Measurements from ENCODE around the gene SLC38A8. TPM values are rescaled to one million over a fixed set of nuclear protein-coding genes. Genes with fewer than 3 reads are reported as not detected.

SLC38A8 gene
- total RNA-seq, 3 donors from 2014 or later: not detected

GRCh38 chr16:84062734-84063640 lies 20.4 kb upstream of the SLC38A8 start:
- peaks cover 4% of the 10 kb centered on the region for H3K36me3 ChIP-seq (ENCODE audit: low read depth)
- peak; percentile 73 to 79 (median 78) for DNase-seq
- TF ChIP-seq CTCF (IDR thresholded peaks at IDR 0.05): peak; percentile 51
- intact Hi-C loops (cut with DNase I, micrococcal nuclease): loop anchor here (5.0 to 10.0 kb wide), 2 partner anchors 96 to 98 kb away; partner anchors contain the start of gene NECAB2 (in 2 of the 2)
- H3K4me1 ChIP-seq (ENCODE audit: low read depth): no peaks in the 10 kb centered on the region
- no peaks in the 10 kb centered on the region for H3K9me3 ChIP-seq
- H3K4me3 ChIP-seq: no peak overlapping the region
- peak; percentile 97 for ATAC-seq

GRCh38 chr16:84061236-84061819 lies 18.7 kb upstream of the SLC38A8 start:
- ATAC-seq (no peak), DNase-seq (no peak)
- intact Hi-C loops (cut with DNase I, micrococcal nuclease): loop anchor here (5.0 to 10.0 kb wide), 2 partner anchors 94 to 97 kb away; partner anchors contain the start of gene NECAB2 (in 2 of the 2)
- no peaks in the 10 kb centered on the region for H3K4me1 ChIP-seq (ENCODE audit: low read depth)
- H3K4me3 ChIP-seq: no peak overlapping the region
- no peak for TF ChIP-seq CTCF (IDR thresholded peaks at IDR 0.05)
- H3K36me3 ChIP-seq (ENCODE audit: low read depth): peaks cover 7% of the 10 kb centered on the region
- H3K9me3 ChIP-seq: no peaks in the 10 kb centered on the region

GRCh38 chr16:84059946-84060901 lies 17.6 kb upstream of the SLC38A8 start:
- TF ChIP-seq CTCF (IDR thresholded peaks at IDR 0.05): no peak
- DNase-seq: no peak
- H3K9me3 ChIP-seq: no peaks in the 10 kb centered on the region
- peaks cover 12% of the 10 kb centered on the region for H3K36me3 ChIP-seq (ENCODE audit: low read depth)
- H3K4me1 ChIP-seq (ENCODE audit: low read depth): no peaks in the 10 kb centered on the region
- ATAC-seq: no peak
- intact Hi-C loops (cut with DNase I, micrococcal nuclease): loop anchor here (5.0 to 10.0 kb wide), 2 partner anchors 93 to 95 kb away; partner anchors contain the start of gene NECAB2 (in 2 of the 2)
- no peak overlapping the region for H3K4me3 ChIP-seq

GRCh38 chr16:84059111-84059510 lies 16.5 kb upstream of the SLC38A8 start:
- H3K4me1 ChIP-seq (ENCODE audit: low read depth): no peaks in the 10 kb centered on the region
- no peak overlapping the region for H3K4me3 ChIP-seq
- DNase-seq (no peak), ATAC-seq (no peak)
- H3K36me3 ChIP-seq (ENCODE audit: low read depth): peaks cover 19% of the 10 kb centered on the region
- intact Hi-C loops (cut with DNase I, micrococcal nuclease): no loop called here
- H3K9me3 ChIP-seq: no peaks in the 10 kb centered on the region
- no peak for TF ChIP-seq CTCF (IDR thresholded peaks at IDR 0.05)

GRCh38 chr16:84058664-84059063 lies 16.1 kb upstream of the SLC38A8 start:
- H3K4me3 ChIP-seq: no peak overlapping the region
- intact Hi-C loops (cut with DNase I, micrococcal nuclease): no loop called here
- DNase-seq (no peak), ATAC-seq (no peak)
- no peak for TF ChIP-seq CTCF (IDR thresholded peaks at IDR 0.05)
- peaks cover 24% of the 10 kb centered on the region for H3K36me3 ChIP-seq (ENCODE audit: low read depth)
- H3K4me1 ChIP-seq (ENCODE audit: low read depth): no peaks in the 10 kb centered on the region
- H3K9me3 ChIP-seq: no peaks in the 10 kb centered on the region
